ENCODE data around the gene NEGR1. TPM values are rescaled to one million over a fixed set of nuclear protein-coding genes. Genes with fewer than 3 reads are reported as not detected.

NEGR1 gene
- total and polyA plus RNA-seq, 9 of the 15 experiments (the other 6 are each of a cell fraction or from before 2014, with no cell fraction given) = not detected

- BruUV-seq (replicated peaks) = no TSS peak
- H3K9me1 ChIP-seq (ENCODE audit: control insufficient read depth, insufficient read depth, low read length) = no peaks in the 10 kb centered on the region
- no peaks in the 10 kb centered on the region for H4K20me1 ChIP-seq (replicated peaks; ENCODE audit: control insufficient read depth, insufficient read depth, low read length)
- no peak overlapping the region for H2AFZ ChIP-seq (ENCODE audit: low read depth, low read length)
- FAIRE-seq (no peak), ATAC-seq (no peak), DNase-seq (ENCODE audit: extremely low read depth in 1 of 4, low spot score in 3 of 4) (no peak)
- no peaks in the 10 kb centered on the region for H3K27me3 ChIP-seq (ENCODE audit: control insufficient read depth in 2 of 2, insufficient read depth in 2 of 2, low read length in 2 of 2)
- under 1% methylated on average over 7 of the region's 7 CpGs for WGBS (ENCODE audit: insufficient coverage, low coverage, missing lambda C conversion rate)
- H3K4me2 ChIP-seq (ENCODE audit: insufficient read depth, low read length) = no peak overlapping the region
- no peaks in the 10 kb centered on the region for H3K9me3 ChIP-seq (replicated peaks; ENCODE audit: control insufficient read depth, insufficient read depth, low read depth, low read length)
- intact Hi-C loops (cut with micrococcal nuclease) = no loop called here
- no peaks in the 10 kb centered on the region for H3K4me1 ChIP-seq (replicated peaks in 1 of 2; ENCODE audit: control insufficient read depth in 2 of 2, insufficient read depth in 2 of 2, low read length in 2 of 2)
- ChIA-PET CTCF (ENCODE audit: low intra/inter-chr PET ratio) (no interaction called here), POLR2A (no interaction called here)
- H3K36me3 ChIP-seq (ENCODE audit: control insufficient read depth, insufficient read depth, low read length) = no peaks in the 10 kb centered on the region
- no peak overlapping the region for H3K27ac ChIP-seq (ENCODE audit: extremely low read depth, low read depth, low read length)
- TF ChIP-seq TEAD1 (CRISPR knock-in tag; IDR thresholded peaks at IDR 0.05) (no peak), ZKSCAN8 (CRISPR knock-in tag; IDR thresholded peaks at IDR 0.05) (no peak), POLR2AphosphoS2 (IDR thresholded peaks at IDR 0.05; ENCODE audit: low read length) (no peak), SRSF9 (IDR thresholded peaks at IDR 0.05; ENCODE audit: borderline replicate concordance, low read depth, low read length) (no peak), FOXA1 (IDR thresholded peaks at IDR 0.05; ENCODE audit: borderline replicate concordance) (no peak), ZNF384 (IDR thresholded peaks at IDR 0.05; ENCODE audit: low read depth, low read length) (no peak), TFAM (CRISPR knock-in tag; conservative IDR thresholded peaks at IDR 0.05) (no peak), ZNF280B (CRISPR knock-in tag; IDR thresholded peaks at IDR 0.05) (no peak), ZC3H8 (IDR thresholded peaks at IDR 0.05) (no peak), GABPB2 (CRISPR knock-in tag; conservative IDR thresholded peaks at IDR 0.05) (no peak)
- in situ Hi-C loops (cut with MboI) = no loop called here
- no peak overlapping the region for H3K4me3 ChIP-seq
- H3K9ac ChIP-seq (ENCODE audit: insufficient read depth in 1 of 2, low read depth in 2 of 2, low read length in 2 of 2) = no peak overlapping the region
- H3K79me2 ChIP-seq (ENCODE audit: control insufficient read depth, insufficient read depth, low read length) = no peaks in the 10 kb centered on the region
These were observed 47.3 kb downstream of the NEGR1 start for GRCh38 chr1:72235062-72235461.
